ENCODE data around the gene SLC5A1.

The SLC5A1 gene

GRCh38 chr22:32042924-32043323 lies at the start of gene SLC5A1:
Gene SLC5A1, plus strand, starts transcription at chr22:32043261. Its CDS starts 21 bp downstream, at chr22:32043282.
- no peak within 1 kb of the TSS for H3K4me3 ChIP-seq (ENCODE audit: low read length)
- no peaks in the 10 kb centered on the region for H3K36me3 ChIP-seq (ENCODE audit: insufficient read depth, low read length)
- H2AFZ ChIP-seq (ENCODE audit: low read depth, low read length): no peak within 1 kb of the TSS
- peaks cover 24% of the 10 kb centered on the region for H3K27me3 ChIP-seq (ENCODE audit: insufficient read depth, low read length)
- H3K4me1 ChIP-seq (ENCODE audit: insufficient read depth, low read length): no peaks in the 10 kb centered on the region
- H3K9me3 ChIP-seq (ENCODE audit: low read length): no peaks in the 10 kb centered on the region

GRCh38 chr22:31995046-31995445 lies 48.0 kb upstream of the SLC5A1 start:
- H3K36me3 ChIP-seq (ENCODE audit: insufficient read depth, low read length): no peaks in the 10 kb centered on the region
- no peaks in the 10 kb centered on the region for H3K4me1 ChIP-seq (ENCODE audit: insufficient read depth, low read length)
- H3K27me3 ChIP-seq (ENCODE audit: insufficient read depth, low read length): peaks cover 4% of the 10 kb centered on the region
- H3K9me3 ChIP-seq (ENCODE audit: low read length): no peaks in the 10 kb centered on the region
- H3K4me3 ChIP-seq (ENCODE audit: low read length): no peak overlapping the region
- no peak overlapping the region for H2AFZ ChIP-seq (ENCODE audit: low read depth, low read length)

- Histone ChIP-seq H3K4me3 (ENCODE audit: low read length) (no peak overlapping the region), H3K27me3 (ENCODE audit: insufficient read depth, low read length) (peaks cover 4% of the 10 kb centered on the region), H3K9me3 (ENCODE audit: low read length) (no peaks in the 10 kb centered on the region), H3K4me1 (ENCODE audit: insufficient read depth, low read length) (no peaks in the 10 kb centered on the region), H2AFZ (ENCODE audit: low read depth, low read length) (no peak overlapping the region), H3K36me3 (ENCODE audit: insufficient read depth, low read length) (no peaks in the 10 kb centered on the region)
Measured at GRCh38 chr22:31995807-31996206, 47.3 kb upstream of the SLC5A1 start.

- Histone ChIP-seq H3K4me1 (ENCODE audit: insufficient read depth, low read length) (no peaks in the 10 kb centered on the region), H3K4me3 (ENCODE audit: low read length) (no peak overlapping the region), H3K36me3 (ENCODE audit: insufficient read depth, low read length) (no peaks in the 10 kb centered on the region), H3K27me3 (ENCODE audit: insufficient read depth, low read length) (no peaks in the 10 kb centered on the region), H2AFZ (ENCODE audit: low read depth, low read length) (no peak overlapping the region), H3K9me3 (ENCODE audit: low read length) (no peaks in the 10 kb centered on the region)
Measured at GRCh38 chr22:31998784-31999385, 44.2 kb upstream of the SLC5A1 start.

- H3K4me1 ChIP-seq (ENCODE audit: insufficient read depth, low read length): no peaks in the 10 kb centered on the region
- H3K9me3 ChIP-seq (ENCODE audit: low read length): no peaks in the 10 kb centered on the region
- H3K4me3 ChIP-seq (ENCODE audit: low read length): no peak overlapping the region
Measured at GRCh38 chr22:32000181-32000580, 42.9 kb upstream of the SLC5A1 start.

DNA sequence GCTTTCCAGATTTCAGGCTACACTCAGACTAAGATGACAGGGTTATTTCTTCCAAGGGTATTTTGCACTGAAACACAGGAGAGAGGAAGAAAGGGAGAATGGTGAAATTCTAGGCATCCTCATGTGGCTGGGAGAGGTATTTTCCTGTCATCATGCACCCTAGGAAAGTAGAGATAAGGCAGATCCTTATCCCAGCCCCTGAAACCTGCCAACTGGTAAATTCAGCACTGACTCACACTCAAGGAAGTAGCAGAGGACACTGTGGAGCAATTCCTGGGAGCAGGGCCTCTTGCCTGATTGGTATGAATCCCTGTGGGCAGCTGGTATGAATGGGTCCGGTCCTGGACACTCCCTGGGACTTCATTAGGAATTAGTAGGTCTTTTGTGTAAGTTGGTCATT lies 37.6 kb upstream of the SLC5A1 start:
- Histone ChIP-seq H3K4me1 (ENCODE audit: insufficient read depth, low read length) (no peaks in the 10 kb centered on the region), H3K36me3 (ENCODE audit: insufficient read depth, low read length) (no peaks in the 10 kb centered on the region), H3K27me3 (ENCODE audit: insufficient read depth, low read length) (no peaks in the 10 kb centered on the region), H2AFZ (ENCODE audit: low read depth, low read length) (no peak overlapping the region), H3K4me3 (ENCODE audit: low read length) (no peak overlapping the region), H3K9me3 (ENCODE audit: low read length) (no peaks in the 10 kb centered on the region)

More at GRCh38 chr22:32000181-32000580, 42.9 kb upstream of the SLC5A1 start:
- Histone ChIP-seq H3K27me3 (ENCODE audit: insufficient read depth, low read length) (no peaks in the 10 kb centered on the region), H3K36me3 (ENCODE audit: insufficient read depth, low read length) (no peaks in the 10 kb centered on the region), H2AFZ (ENCODE audit: low read depth, low read length) (no peak overlapping the region)

DNA sequence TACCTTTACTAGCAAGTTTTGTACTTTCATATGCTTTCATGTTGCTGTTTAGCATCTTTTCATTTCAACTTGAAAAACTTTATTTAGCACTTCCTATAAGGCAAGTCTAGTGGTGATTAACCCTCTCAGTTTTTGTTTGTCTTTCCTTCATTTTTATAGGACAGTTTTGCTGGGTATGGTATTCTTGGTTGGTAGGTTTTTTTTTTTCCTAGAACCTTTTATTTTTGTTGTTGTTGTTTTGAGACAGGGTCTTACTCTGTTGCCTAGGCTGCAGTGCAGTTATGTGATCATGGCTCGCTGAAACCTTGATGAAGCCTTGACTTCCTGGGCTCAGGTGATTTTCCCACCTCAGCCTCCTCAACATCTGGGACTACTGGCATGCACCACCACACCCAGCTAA lies 29.9 kb upstream of the SLC5A1 start:
- Histone ChIP-seq H2AFZ (ENCODE audit: low read depth, low read length) (no peak overlapping the region), H3K9me3 (ENCODE audit: low read length) (no peaks in the 10 kb centered on the region), H3K36me3 (ENCODE audit: insufficient read depth, low read length) (no peaks in the 10 kb centered on the region), H3K27me3 (ENCODE audit: insufficient read depth, low read length) (no peaks in the 10 kb centered on the region), H3K4me3 (ENCODE audit: low read length) (no peak overlapping the region), H3K4me1 (ENCODE audit: insufficient read depth, low read length) (no peaks in the 10 kb centered on the region)

GRCh38 chr22:32016081-32016480 lies 27.0 kb upstream of the SLC5A1 start:
- Histone ChIP-seq H2AFZ (ENCODE audit: low read depth, low read length) (no peak overlapping the region), H3K4me3 (ENCODE audit: low read length) (no peak overlapping the region), H3K27me3 (ENCODE audit: insufficient read depth, low read length) (no peaks in the 10 kb centered on the region), H3K9me3 (ENCODE audit: low read length) (no peaks in the 10 kb centered on the region), H3K36me3 (ENCODE audit: insufficient read depth, low read length) (no peaks in the 10 kb centered on the region), H3K4me1 (ENCODE audit: insufficient read depth, low read length) (no peaks in the 10 kb centered on the region)

DNA sequence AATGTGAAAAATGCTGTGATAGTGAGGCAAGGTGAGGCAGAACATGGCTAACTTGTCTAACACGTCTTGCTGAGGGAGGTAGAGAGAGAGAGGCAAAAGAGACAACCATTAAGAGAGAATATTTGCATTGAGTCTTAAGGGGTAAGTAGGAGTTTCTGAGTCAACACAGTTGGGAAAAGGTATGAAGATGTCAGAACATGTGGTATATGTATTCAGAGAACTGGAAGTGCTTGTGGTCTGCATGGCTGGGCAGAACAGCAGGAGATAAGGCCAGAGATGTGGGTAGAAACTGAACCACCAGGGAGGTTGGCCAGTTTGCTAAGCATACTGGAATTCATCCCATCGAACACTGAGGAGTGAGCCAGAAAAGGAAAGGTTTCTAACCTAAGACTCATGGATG lies 25.0 kb upstream of the SLC5A1 start:
- Histone ChIP-seq H3K9me3 (ENCODE audit: low read length) (no peaks in the 10 kb centered on the region), H3K4me1 (ENCODE audit: insufficient read depth, low read length) (no peaks in the 10 kb centered on the region), H3K4me3 (ENCODE audit: low read length) (no peak overlapping the region)

DNA sequence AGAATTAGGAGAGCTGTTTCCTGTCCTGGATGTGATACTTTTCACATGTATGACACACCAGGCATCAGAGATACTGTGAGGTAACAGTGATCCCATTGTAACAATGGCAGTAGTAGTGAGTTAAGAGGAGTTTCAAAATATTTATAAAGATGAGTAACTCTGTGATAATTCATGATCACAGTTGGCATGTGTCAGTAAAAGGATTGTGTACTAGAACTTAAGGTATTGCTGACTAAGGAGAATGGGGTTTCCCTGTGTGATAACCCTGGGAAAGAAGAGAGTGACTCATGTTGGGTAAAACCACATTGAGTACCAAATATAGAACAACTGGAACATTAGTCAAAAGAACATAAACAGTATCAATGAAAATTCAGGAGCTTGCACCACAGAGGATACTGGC lies 22.9 kb upstream of the SLC5A1 start:
- no peaks in the 10 kb centered on the region for H3K9me3 ChIP-seq (ENCODE audit: low read length)
- no peaks in the 10 kb centered on the region for H3K4me1 ChIP-seq (ENCODE audit: insufficient read depth, low read length)
- no peak overlapping the region for H2AFZ ChIP-seq (ENCODE audit: low read depth, low read length)
- no peaks in the 10 kb centered on the region for H3K27me3 ChIP-seq (ENCODE audit: insufficient read depth, low read length)
- H3K36me3 ChIP-seq (ENCODE audit: insufficient read depth, low read length): no peaks in the 10 kb centered on the region
- no peak overlapping the region for H3K4me3 ChIP-seq (ENCODE audit: low read length)

More for the DNA sequence above, 25.0 kb upstream of the SLC5A1 start:
- H3K36me3 ChIP-seq (ENCODE audit: insufficient read depth, low read length): no peaks in the 10 kb centered on the region
- H2AFZ ChIP-seq (ENCODE audit: low read depth, low read length): no peak overlapping the region
- no peaks in the 10 kb centered on the region for H3K27me3 ChIP-seq (ENCODE audit: insufficient read depth, low read length)

- Histone ChIP-seq H3K36me3 (ENCODE audit: insufficient read depth, low read length) (no peaks in the 10 kb centered on the region), H2AFZ (ENCODE audit: low read depth, low read length) (no peak overlapping the region), H3K9me3 (ENCODE audit: low read length) (no peaks in the 10 kb centered on the region), H3K27me3 (ENCODE audit: insufficient read depth, low read length) (no peaks in the 10 kb centered on the region), H3K4me3 (ENCODE audit: low read length) (no peak overlapping the region), H3K4me1 (ENCODE audit: insufficient read depth, low read length) (no peaks in the 10 kb centered on the region)
Measured at GRCh38 chr22:32021716-32022115, 21.3 kb upstream of the SLC5A1 start.

- Histone ChIP-seq H3K27me3 (ENCODE audit: insufficient read depth, low read length) (no peaks in the 10 kb centered on the region), H3K9me3 (ENCODE audit: low read length) (no peaks in the 10 kb centered on the region), H2AFZ (ENCODE audit: low read depth, low read length) (no peak overlapping the region), H3K4me1 (ENCODE audit: insufficient read depth, low read length) (no peaks in the 10 kb centered on the region), H3K4me3 (ENCODE audit: low read length) (no peak overlapping the region), H3K36me3 (ENCODE audit: insufficient read depth, low read length) (no peaks in the 10 kb centered on the region)
Measured at GRCh38 chr22:32023251-32023827, 19.7 kb upstream of the SLC5A1 start.

DNA sequence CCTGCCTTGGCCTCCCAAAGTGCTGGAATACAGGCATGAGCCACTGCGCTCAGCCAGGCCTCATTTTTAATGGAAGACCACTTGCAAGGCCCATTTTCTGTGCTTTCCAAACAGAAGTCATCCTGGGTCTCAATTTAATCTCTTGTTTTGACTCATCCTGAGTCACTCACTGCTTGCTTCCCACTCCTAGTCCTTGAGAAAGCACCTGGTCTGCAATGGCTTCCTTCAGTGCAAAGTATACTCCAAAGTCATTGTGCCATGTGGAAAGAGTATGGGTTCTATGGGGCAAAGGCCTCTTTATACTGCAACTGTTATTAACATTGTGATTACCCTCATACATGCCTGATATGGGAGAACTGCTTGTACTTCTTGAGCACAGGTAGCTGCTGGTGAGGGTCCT lies 18.3 kb upstream of the SLC5A1 start:
- H3K4me3 ChIP-seq (ENCODE audit: low read length): no peak overlapping the region
- no peaks in the 10 kb centered on the region for H3K9me3 ChIP-seq (ENCODE audit: low read length)
- no peak overlapping the region for H2AFZ ChIP-seq (ENCODE audit: low read depth, low read length)
- H3K4me1 ChIP-seq (ENCODE audit: insufficient read depth, low read length): no peaks in the 10 kb centered on the region
- no peaks in the 10 kb centered on the region for H3K27me3 ChIP-seq (ENCODE audit: insufficient read depth, low read length)
- no peaks in the 10 kb centered on the region for H3K36me3 ChIP-seq (ENCODE audit: insufficient read depth, low read length)

All from neuron (in vitro differentiated cells).